Activated naive CD8-positive, alpha-beta T cell treated with anti-CD3 and anti-CD28 coated beads, Interleukin-2, amount 50 U/mL, for 24 hours (primary cell): Measurements from ENCODE around the gene ATOSA.
A peak's percentile ranks its signal among the peaks of the same experiment; 100 is the strongest.

Experiments used
- ATAC-seq: fragments of 150-1000 bp; cut with Tn5 transposase; one replicate; pipeline ENCODE4 v1.10.0; 2021
- DNase-seq: peaks from one replicate; pipeline ENCODE4 v3.0.0; 2021
- H3K27ac Mint-ChIP-seq: one replicate; pipeline ENCODE4 v1.8.0; 2021; ENCODE audit warnings: mild to moderate bottlenecking, mixed read lengths
- H3K27me3 Mint-ChIP-seq: one replicate; pipeline ENCODE4 v1.8.0; 2021; ENCODE audit warnings: mixed read lengths
- H3K36me3 Mint-ChIP-seq: one replicate; pipeline ENCODE4 v1.8.0; 2021; ENCODE audit warnings: low read depth, mixed read lengths
- H3K4me1 Mint-ChIP-seq: one replicate; pipeline ENCODE4 v1.8.0; 2021; ENCODE audit warnings: mixed read lengths
- H3K4me3 Mint-ChIP-seq: one replicate; pipeline ENCODE4 v1.8.0; 2021; ENCODE audit warnings: mild to moderate bottlenecking, moderate library complexity, mixed read lengths
- H3K9me3 Mint-ChIP-seq: one replicate; pipeline ENCODE4 v1.8.0; 2021; ENCODE audit warnings: mixed read lengths

ATOSA gene

GRCh38 chr15:52679232-52680040 lies at the start of gene ATOSA:
Gene ATOSA (minus strand): TSS chr15:52679388. CDS start chr15:52678021, 1,367 bp downstream.
- H3K36me3 Mint-ChIP-seq, result peaks cover 3% of the 10 kb centered on the region
- peaks cover 60% of the 10 kb centered on the region for H3K4me1 Mint-ChIP-seq
- peak; percentile 91 for ATAC-seq

GRCh38 chr15:52728899-52729298 lies 49.7 kb upstream of the ATOSA start:
- no peak for DNase-seq
- H3K4me1 Mint-ChIP-seq, result peaks cover 26% of the 10 kb centered on the region
- H3K27ac Mint-ChIP-seq, result no peak overlapping the region
- no peaks in the 10 kb centered on the region for H3K36me3 Mint-ChIP-seq
- no peaks in the 10 kb centered on the region for H3K9me3 Mint-ChIP-seq
- no peak overlapping the region for H3K4me3 Mint-ChIP-seq
- H3K27me3 Mint-ChIP-seq, result no peaks in the 10 kb centered on the region
- no peak for ATAC-seq

More at GRCh38 chr15:52679232-52680040, at the start of gene ATOSA:
- H3K9me3 Mint-ChIP-seq, result no peaks in the 10 kb centered on the region
- H3K27me3 Mint-ChIP-seq, result no peaks in the 10 kb centered on the region
- peak within 1 kb of the TSS; percentile 95 for H3K27ac Mint-ChIP-seq
- peak; percentile 91 for DNase-seq
- H3K4me3 Mint-ChIP-seq, result peak within 1 kb of the TSS; percentile 95

- DNase-seq, result no peak
- peaks cover 26% of the 10 kb centered on the region for H3K4me1 Mint-ChIP-seq
- H3K9me3 Mint-ChIP-seq, result no peaks in the 10 kb centered on the region
- no peaks in the 10 kb centered on the region for H3K27me3 Mint-ChIP-seq
- H3K36me3 Mint-ChIP-seq, result no peaks in the 10 kb centered on the region
- no peak overlapping the region for H3K27ac Mint-ChIP-seq
- no peak for ATAC-seq
- no peak overlapping the region for H3K4me3 Mint-ChIP-seq
Measured at GRCh38 chr15:52727815-52728214, 48.6 kb upstream of the ATOSA start.

GRCh38 chr15:52726195-52726594 lies 47.0 kb upstream of the ATOSA start:
- Mint-ChIP-seq H3K27ac (no peak overlapping the region), H3K4me1 (peaks cover 24% of the 10 kb centered on the region), H3K9me3 (no peaks in the 10 kb centered on the region), H3K4me3 (no peak overlapping the region), H3K27me3 (no peaks in the 10 kb centered on the region), H3K36me3 (no peaks in the 10 kb centered on the region)
- DNase-seq (no peak), ATAC-seq (no peak)

GRCh38 chr15:52718551-52718950 lies 39.4 kb upstream of the ATOSA start:
- no peaks in the 10 kb centered on the region for H3K27me3 Mint-ChIP-seq
- ATAC-seq, result no peak
- H3K4me3 Mint-ChIP-seq, result no peak overlapping the region

GRCh38 chr15:52717924-52718323 lies 38.7 kb upstream of the ATOSA start:
- Mint-ChIP-seq H3K4me1 (no peaks in the 10 kb centered on the region), H3K36me3 (no peaks in the 10 kb centered on the region), H3K4me3 (no peak overlapping the region), H3K27ac (no peak overlapping the region), H3K9me3 (no peaks in the 10 kb centered on the region), H3K27me3 (no peaks in the 10 kb centered on the region)
- no peak for DNase-seq
- ATAC-seq, result no peak

More at GRCh38 chr15:52718551-52718950, 39.4 kb upstream of the ATOSA start:
- no peaks in the 10 kb centered on the region for H3K4me1 Mint-ChIP-seq
- no peaks in the 10 kb centered on the region for H3K9me3 Mint-ChIP-seq
- no peaks in the 10 kb centered on the region for H3K36me3 Mint-ChIP-seq
- no peak for DNase-seq
- no peak overlapping the region for H3K27ac Mint-ChIP-seq

- no peak overlapping the region for H3K27ac Mint-ChIP-seq
- H3K9me3 Mint-ChIP-seq, result no peaks in the 10 kb centered on the region
- no peak for DNase-seq
- no peak overlapping the region for H3K4me3 Mint-ChIP-seq
- H3K4me1 Mint-ChIP-seq, result no peaks in the 10 kb centered on the region
- no peaks in the 10 kb centered on the region for H3K36me3 Mint-ChIP-seq
- ATAC-seq, result no peak
- no peaks in the 10 kb centered on the region for H3K27me3 Mint-ChIP-seq
Measured at GRCh38 chr15:52717481-52717880, 38.3 kb upstream of the ATOSA start.

GRCh38 chr15:52716536-52716935 lies 37.3 kb upstream of the ATOSA start:
- Mint-ChIP-seq H3K4me3 (no peak overlapping the region), H3K27ac (no peak overlapping the region), H3K27me3 (no peaks in the 10 kb centered on the region), H3K9me3 (no peaks in the 10 kb centered on the region), H3K4me1 (no peaks in the 10 kb centered on the region), H3K36me3 (no peaks in the 10 kb centered on the region)
- DNase-seq (no peak), ATAC-seq (no peak)

- no peak overlapping the region for H3K4me3 Mint-ChIP-seq
- H3K36me3 Mint-ChIP-seq, result no peaks in the 10 kb centered on the region
- H3K27me3 Mint-ChIP-seq, result no peaks in the 10 kb centered on the region
- H3K4me1 Mint-ChIP-seq, result peaks cover 4% of the 10 kb centered on the region
- H3K27ac Mint-ChIP-seq, result no peak overlapping the region
- ATAC-seq (no peak), DNase-seq (no peak)
- no peaks in the 10 kb centered on the region for H3K9me3 Mint-ChIP-seq
Measured at GRCh38 chr15:52715411-52715810, 36.2 kb upstream of the ATOSA start.

GRCh38 chr15:52714968-52715367 lies 35.8 kb upstream of the ATOSA start:
- ATAC-seq, result no peak
- Mint-ChIP-seq H3K4me3 (no peak overlapping the region), H3K27me3 (no peaks in the 10 kb centered on the region), H3K4me1 (peaks cover 7% of the 10 kb centered on the region), H3K27ac (no peak overlapping the region), H3K36me3 (no peaks in the 10 kb centered on the region), H3K9me3 (no peaks in the 10 kb centered on the region)
- DNase-seq, result no peak

GRCh38 chr15:52710708-52711389 lies 31.7 kb upstream of the ATOSA start:
- no peaks in the 10 kb centered on the region for H3K27me3 Mint-ChIP-seq
- DNase-seq (no peak), ATAC-seq (no peak)
- H3K4me3 Mint-ChIP-seq, result no peak overlapping the region
- H3K4me1 Mint-ChIP-seq, result peaks cover 7% of the 10 kb centered on the region
- H3K9me3 Mint-ChIP-seq, result no peaks in the 10 kb centered on the region
- peak overlapping the region; percentile 3 for H3K27ac Mint-ChIP-seq
- no peaks in the 10 kb centered on the region for H3K36me3 Mint-ChIP-seq

- peaks cover 7% of the 10 kb centered on the region for H3K4me1 Mint-ChIP-seq
- H3K27me3 Mint-ChIP-seq, result no peaks in the 10 kb centered on the region
- H3K36me3 Mint-ChIP-seq, result no peaks in the 10 kb centered on the region
- peak overlapping the region; percentile 3 for H3K27ac Mint-ChIP-seq
- DNase-seq, result no peak
- no peak overlapping the region for H3K4me3 Mint-ChIP-seq
- H3K9me3 Mint-ChIP-seq, result no peaks in the 10 kb centered on the region
- no peak for ATAC-seq
Measured at GRCh38 chr15:52710050-52710707, 31.0 kb upstream of the ATOSA start.

- ATAC-seq, result peak; percentile 24
Measured at GRCh38 chr15:52709187-52709981, 30.2 kb upstream of the ATOSA start.

GRCh38 chr15:52706091-52706490 lies 26.9 kb upstream of the ATOSA start:
- Mint-ChIP-seq H3K9me3 (no peaks in the 10 kb centered on the region), H3K4me1 (peaks cover 7% of the 10 kb centered on the region), H3K27ac (no peak overlapping the region), H3K4me3 (no peak overlapping the region), H3K36me3 (no peaks in the 10 kb centered on the region), H3K27me3 (no peaks in the 10 kb centered on the region)
- DNase-seq (no peak), ATAC-seq (no peak)

More at GRCh38 chr15:52709187-52709981, 30.2 kb upstream of the ATOSA start:
- Mint-ChIP-seq H3K27ac (no peak overlapping the region), H3K4me3 (peak overlapping the region; percentile 8), H3K27me3 (no peaks in the 10 kb centered on the region), H3K36me3 (no peaks in the 10 kb centered on the region), H3K4me1 (peaks cover 7% of the 10 kb centered on the region), H3K9me3 (no peaks in the 10 kb centered on the region)
- DNase-seq, result no peak
